PFSK-1 (cell line): ENCODE data around the gene SHISA7.

ENCODE experiments used
- FOXP2 ChIP-seq: optimal IDR thresholded peaks from 2 replicates; pipeline ENCODE3; 2011; ENCODE audit warnings: borderline replicate concordance, control low read depth, inconsistent platforms; ENCODE audit not compliant: insufficient read depth; ENCODE audit errors: extremely low read length, extremely low read depth
- POLR2AphosphoS5 ChIP-seq: IDR thresholded peaks from 2 replicates; pipeline ENCODE4 v1.6.1; 2012; ENCODE audit warnings: low read depth, mild to moderate bottlenecking, control low read depth, low read length, moderate library complexity
- REST ChIP-seq, 2 experiments: IDR thresholded peaks; 2 replicates each; pipeline versions ENCODE4 v1.6.1 to v1.8.0; 2011 to 2012; ENCODE audit warnings: low read depth in 2 of 2, low read length in 2 of 2, control low read depth in 1 of 2, inconsistent platforms in 1 of 2, mild to moderate bottlenecking in 1 of 2, moderate library complexity in 1 of 2; ENCODE audit not compliant: insufficient read depth in 1 of 2
- SIN3A ChIP-seq: IDR thresholded peaks from 2 replicates; pipeline ENCODE4 v1.6.1; 2012; ENCODE audit warnings: mild to moderate bottlenecking, low read length, moderate library complexity, borderline replicate concordance; ENCODE audit not compliant: insufficient read depth
- TAF1 ChIP-seq: IDR thresholded peaks from 2 replicates; pipeline ENCODE4 v1.6.1; 2012; ENCODE audit warnings: low read length, control low read depth, borderline replicate concordance; ENCODE audit not compliant: insufficient read depth

The SHISA7 gene

GRCh38 chr19:55474269-55475265 lies 31.5 kb upstream of the SHISA7 start:
- TF ChIP-seq REST (IDR thresholded peaks at IDR 0.05; ENCODE audit: insufficient read depth in 1 of 2, low read depth in 2 of 2, low read length in 2 of 2) (no peak), SIN3A (no peak), POLR2AphosphoS5 (no peak), FOXP2 (no peak), TAF1 (no peak)

- TF ChIP-seq POLR2AphosphoS5, result no peak
- no peak for TF ChIP-seq SIN3A
Observed at GRCh38 chr19:55473225-55474012, 30.3 kb upstream of the SHISA7 start.

DNA sequence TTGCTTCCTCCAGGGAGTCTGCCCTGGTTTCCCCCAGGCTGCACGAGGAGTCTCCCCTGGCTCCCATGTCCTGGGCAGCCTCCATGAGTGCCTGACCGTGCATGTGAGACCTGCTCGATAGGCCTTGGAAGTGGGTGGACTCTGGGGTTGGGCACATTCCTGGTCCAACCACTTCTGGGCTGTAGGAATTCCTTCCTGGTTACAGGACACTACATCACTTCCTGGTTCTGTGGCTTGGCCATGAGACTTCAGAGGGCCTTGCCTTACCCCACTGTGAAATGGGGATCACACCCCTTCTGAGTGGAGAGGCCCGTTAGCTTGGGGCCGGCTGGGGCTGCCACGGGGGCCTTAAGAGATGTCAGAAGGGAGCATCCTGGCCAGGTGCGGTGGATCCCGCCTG lies 29.4 kb upstream of the SHISA7 start:
- TF ChIP-seq SIN3A (no peak), FOXP2 (no peak), REST (IDR thresholded peaks at IDR 0.05; ENCODE audit: insufficient read depth in 1 of 2, low read depth in 2 of 2, low read length in 2 of 2) (no peak), POLR2AphosphoS5 (no peak), TAF1 (no peak)

GRCh38 chr19:55471266-55471665 lies 28.2 kb upstream of the SHISA7 start:
- TF ChIP-seq SIN3A, result no peak
- TF ChIP-seq POLR2AphosphoS5, result no peak
- no peak for TF ChIP-seq TAF1
- TF ChIP-seq REST (IDR thresholded peaks at IDR 0.05; ENCODE audit: insufficient read depth in 1 of 2, low read depth in 2 of 2, low read length in 2 of 2), result no peak
- no peak for TF ChIP-seq FOXP2

GRCh38 chr19:55468054-55468393 lies 24.9 kb upstream of the SHISA7 start:
- TF ChIP-seq TAF1, result no peak
